Anterior cingulate cortex (tissue), 58 donors: ENCODE data around the gene NSUN5.
A peak's percentile ranks its signal among the peaks of the same experiment; 100 is the strongest.
"Not testable (repeated sequence)": the region's sequence is repeated elsewhere in the genome, so short reads cannot be mapped to it uniquely, and the experiment has no call there.

ENCODE experiments used
- DNase-seq, 58 donors: peaks; one replicate each; lab custom pipeline; 2025; lab: John Stamatoyannopoulos, UW

The NSUN5 gene

DNA sequence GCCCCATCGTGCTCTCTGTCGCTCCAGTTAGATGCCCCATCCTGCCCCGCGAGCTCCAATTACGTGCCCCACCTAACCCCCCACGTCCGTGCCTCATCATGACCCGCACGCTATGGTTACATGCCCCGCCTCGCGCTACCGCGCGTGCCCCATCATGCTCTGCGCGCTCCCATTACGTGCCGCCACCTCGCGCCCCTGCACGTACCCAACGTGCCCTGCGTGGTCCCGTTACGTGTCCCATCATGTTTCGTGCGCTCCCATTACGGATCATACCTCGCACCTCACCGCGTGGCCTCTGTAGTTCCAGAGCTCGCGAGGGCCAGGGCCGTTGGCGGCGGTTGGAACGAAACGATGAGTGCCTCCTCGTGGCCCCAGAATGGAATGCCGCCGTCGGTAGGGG, 19.3 kb upstream of the NSUN5 start, which contains the start of the genes FKBP6 and TRIM50:
FKBP6 (plus strand) TSS at position 240 of the 400 bp plus-strand sequence. CDS start 268 bp downstream, outside the sequence.
TRIM50 (minus strand) TSS at position 161 of the 400 bp plus-strand sequence. CDS start 3,295 bp downstream, outside the sequence.
- DNase-seq = not testable (repeated sequence)

DNA sequence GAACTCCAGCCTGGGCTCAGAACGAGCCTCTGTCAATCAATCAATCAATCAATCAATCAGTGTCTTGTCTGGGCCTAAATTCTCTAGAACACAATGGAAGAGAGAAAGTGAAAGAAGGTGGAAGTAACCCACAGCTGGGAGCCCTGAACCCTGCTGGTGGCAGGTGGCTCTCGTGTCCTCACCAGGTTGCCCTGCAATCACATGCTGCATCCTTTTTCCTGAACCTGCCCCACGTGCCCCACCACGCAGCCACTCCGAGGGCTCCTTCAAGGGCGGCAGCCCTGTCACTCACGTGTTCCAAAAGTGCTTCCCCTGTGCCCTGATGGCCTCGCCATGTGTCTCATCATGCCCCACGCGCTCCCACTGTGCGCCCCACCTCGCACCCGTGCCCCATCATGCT, 18.8 kb upstream of the NSUN5 start:
- DNase-seq = not testable (repeated sequence)

DNA sequence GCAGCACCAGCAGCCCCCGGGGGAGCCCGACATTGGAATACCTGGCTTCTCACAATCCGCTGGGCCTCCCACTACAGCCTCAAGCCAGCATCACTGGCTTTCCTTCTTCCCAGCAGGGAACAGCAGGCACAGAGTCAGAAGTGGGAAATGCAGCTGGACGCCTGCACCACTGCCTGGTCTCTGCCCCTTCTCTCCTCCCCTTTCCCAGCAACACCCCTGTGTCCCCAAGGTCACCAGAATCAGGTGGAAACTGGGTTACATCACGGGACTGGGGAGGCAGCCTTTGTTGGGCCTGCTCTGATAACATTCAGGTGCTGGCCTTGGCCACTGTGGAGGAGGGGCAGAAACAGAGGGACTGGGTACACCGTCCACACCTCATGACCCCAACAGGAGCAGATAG, 16.8 kb upstream of the NSUN5 start:
- not testable (repeated sequence) for DNase-seq

DNA sequence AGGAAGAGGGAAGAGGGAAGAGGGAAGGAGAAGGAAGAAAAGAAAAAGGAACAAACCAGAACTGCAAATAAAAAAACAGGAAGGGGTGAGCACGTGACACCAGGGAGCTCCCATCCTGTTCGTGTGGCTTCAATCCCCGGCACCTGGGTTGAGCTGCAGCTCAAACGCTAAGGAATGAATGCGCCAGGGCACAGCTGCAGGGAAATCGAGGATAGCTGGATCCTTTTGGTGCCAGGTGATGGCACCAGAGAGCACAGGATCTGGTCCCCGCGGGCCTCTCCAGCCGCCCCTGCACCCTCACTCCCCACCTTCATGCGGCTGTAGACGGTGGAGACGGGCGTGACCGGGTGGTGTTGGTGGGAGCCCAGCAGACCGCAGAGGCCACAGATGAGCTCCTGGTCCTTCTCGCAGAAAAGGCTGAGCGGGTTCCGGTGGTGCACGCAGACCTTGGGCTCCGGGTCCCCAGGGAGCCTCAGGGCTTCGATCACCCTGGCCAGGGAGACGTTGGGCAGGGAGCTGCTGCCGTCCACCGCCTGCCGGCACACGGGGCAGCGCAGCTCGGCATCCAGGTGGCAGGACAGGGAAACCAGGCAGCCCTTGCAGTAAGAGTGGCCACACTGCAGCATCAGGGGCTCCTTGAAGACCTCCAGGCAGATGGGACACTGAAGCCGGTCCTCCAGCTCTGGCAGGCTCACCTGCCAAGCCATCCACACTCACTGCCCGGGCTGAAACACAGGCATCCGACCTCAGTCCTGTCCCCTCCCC, 15.6 kb upstream of the NSUN5 start:
- peak in 50 of 58 donors; percentile 4 to 67 (median 31) for DNase-seq

DNA sequence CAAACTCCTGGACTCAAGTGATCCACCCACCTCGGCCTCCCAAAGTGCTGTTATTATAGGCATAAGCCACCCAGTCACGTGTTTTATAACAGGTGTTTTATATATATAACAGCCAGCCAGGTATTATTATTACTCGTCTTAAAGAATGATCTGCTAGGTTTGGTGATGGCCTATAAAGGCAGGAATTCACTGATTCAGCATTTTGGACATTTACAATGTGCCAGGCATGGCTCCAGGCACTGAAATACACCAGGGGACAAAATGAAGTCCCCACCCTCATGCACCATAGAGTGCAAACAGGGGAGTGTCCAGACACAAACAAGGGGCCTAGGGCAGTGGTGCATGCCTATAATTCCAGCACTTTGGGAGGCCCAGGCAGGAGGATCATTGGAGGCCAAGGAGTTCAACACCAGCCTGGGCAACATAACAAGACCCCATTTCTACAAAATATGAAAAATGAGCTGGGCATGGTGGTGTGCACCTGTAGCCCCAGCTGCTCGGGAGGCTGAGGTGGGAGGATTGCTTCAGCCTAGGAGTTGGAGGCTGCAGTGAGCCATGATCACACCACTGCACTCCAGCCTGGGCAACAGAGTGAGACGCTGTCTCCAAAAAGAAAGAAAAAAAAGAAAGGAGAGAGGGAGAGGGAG, 14.9 kb upstream of the NSUN5 start:
- DNase-seq = not testable (repeated sequence)

DNA sequence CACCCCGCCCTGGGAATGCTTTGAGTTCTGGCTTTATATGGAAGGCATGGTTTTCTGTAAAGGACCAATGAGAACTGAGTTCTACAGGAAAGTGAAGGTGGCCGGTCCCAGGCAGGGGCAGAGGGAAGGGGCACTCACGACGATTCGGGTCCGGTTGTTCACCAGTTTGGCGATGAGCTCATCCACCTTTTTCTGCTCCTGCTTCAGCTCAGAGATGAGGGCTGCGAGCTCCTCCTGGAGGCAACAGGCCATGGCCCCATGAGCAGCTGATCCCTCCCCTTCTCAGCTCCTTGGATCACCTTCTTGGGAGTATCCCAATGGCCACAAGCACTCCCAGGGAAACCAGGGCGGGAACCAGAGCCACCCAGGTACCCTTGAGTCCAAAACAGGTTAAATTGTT, 11.4 kb upstream of the NSUN5 start:
- not testable (repeated sequence) for DNase-seq

DNA sequence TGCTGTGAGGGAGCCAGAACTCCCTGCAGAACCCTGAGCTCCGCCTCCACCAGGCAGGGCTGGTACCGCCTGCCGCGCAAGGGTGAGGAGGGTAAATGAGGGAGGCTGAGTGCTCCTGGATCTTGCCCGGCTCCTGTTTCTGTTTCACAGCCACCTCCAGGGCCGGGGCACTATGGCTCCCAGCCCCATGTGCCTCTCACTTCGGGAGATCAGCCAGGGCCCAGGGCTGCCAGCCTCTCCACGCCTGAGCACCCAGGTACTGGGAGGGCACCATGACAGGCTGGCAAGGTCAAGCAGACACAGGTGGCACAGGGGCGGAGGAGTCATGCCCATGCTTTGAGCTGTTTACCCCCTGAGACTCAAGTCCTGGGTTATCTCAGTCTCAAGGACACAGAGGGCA, 10.9 kb upstream of the NSUN5 start:
- DNase-seq = not testable (repeated sequence)

DNA sequence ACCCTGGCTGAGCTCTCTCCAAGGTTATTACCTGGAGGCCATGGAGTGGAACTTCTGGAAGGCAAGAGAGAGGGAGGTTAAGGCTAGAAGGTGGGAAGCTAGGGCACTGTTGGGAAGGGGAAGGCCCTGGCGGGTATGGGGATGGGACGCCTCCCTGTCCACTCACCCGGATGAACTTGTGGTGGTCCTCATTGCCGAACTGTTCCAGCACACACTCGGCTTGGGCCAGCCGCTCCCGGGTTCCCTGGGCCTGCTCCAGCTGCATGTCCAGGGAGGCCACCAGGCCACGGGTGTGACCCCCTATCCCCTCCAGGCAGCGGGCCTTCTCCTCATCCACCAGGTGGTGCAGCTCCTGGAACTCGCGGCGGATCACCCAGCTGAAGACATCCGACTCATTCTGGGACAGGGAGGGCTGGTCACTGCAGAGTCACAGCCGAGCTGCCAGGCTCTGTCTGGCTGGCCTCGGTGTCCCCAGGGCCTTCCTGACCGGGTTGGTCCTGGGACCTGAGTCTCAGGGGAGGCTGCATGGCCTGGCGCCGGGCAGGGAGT, 10.1 kb upstream of the NSUN5 start:
- not testable (repeated sequence) for DNase-seq

DNA sequence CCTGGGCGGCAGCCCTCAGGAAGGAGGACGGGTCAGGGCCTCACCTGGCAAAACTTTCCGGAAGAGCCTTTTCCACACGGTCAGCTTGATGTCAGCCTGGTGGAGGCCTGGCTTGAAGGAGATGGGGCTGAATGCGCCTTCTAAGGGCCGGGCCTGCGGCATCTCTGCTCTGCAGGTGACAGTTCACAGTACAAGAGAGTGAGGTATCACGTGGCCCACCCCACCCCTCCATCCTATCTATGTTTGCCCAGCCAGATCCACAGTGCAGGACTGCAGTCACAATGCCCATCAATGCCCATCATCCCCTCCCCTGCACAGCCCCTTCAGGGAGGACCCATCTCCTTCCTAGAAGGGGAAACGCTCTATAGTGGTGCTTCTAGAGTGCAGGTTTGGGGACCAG, 7.9 kb upstream of the NSUN5 start:
- no peak for DNase-seq

DNA sequence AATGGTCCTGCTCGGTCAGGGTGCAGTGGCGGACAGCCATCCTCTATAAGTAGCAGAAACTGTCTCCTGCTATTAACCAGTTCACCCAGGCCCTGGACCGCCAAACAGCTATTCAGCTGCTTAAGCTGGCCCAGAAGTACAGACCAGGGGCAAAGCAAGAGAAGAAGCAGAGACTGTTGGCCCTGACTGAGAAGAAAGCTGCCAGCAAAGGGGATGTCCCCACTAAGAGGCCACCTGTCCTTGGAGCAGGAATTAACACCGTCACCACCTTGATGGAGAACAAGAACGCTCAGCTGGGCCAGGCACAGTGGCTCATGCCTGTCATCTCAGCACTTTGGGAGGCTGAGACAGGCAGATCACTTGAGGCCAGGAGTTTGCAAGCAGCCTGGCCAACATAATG, 5.6 kb upstream of the NSUN5 start:
- DNase-seq = no peak

DNA sequence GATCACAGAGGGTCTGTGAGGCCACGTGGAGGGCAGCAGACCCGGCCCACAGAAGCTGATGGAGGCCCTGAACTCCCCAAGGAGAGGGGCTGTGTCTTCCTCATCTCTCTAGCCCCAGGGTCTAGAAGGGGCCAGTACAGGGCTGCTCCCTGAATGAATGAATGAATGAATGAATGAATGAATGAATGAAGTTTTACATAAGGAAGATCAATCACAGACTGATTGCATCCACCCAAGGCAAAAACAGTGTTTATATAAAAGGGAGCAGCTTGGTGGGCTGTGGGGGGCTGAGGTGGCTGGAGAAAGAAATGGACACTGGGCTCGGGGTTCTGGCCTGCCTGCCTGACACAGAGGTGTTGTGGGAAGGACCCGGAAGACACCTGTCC, 4.9 kb upstream of the NSUN5 start:
- no peak for DNase-seq

DNA sequence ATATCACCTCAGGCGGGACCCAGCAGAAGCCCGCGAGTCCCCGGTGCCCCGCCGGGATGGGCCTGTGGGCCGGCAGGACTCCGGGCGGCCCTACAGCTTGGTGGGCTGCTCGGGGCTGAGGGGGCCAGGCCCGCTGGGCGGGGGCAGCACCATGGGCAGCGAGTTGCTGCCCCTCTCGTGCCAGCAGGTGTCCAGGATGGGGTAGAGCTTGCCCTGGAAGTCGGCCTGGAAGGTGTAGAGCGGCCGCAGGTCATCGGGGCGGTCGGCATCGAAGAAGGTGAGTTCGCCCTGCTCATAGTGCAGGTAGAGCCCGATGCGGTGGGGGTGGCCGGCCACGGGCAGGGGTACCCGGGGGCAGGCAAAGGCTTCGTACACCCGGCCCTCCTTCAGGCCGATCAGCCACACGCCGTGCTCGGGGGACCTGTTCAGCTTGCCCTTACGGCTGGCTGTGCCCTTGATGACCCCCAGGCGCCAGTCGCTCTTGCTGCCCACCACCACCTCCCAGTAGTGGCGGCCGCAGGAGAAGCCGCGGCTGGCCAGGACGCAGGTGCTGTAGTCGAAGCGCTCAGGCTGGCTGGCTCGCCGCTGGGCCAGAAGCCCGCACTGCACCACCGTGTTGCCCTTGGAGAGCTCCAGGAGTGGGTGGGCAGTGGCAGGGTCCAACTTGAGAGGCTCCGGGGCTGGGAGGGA, 4.3 kb upstream of the NSUN5 start:
- DNase-seq = no peak

DNA sequence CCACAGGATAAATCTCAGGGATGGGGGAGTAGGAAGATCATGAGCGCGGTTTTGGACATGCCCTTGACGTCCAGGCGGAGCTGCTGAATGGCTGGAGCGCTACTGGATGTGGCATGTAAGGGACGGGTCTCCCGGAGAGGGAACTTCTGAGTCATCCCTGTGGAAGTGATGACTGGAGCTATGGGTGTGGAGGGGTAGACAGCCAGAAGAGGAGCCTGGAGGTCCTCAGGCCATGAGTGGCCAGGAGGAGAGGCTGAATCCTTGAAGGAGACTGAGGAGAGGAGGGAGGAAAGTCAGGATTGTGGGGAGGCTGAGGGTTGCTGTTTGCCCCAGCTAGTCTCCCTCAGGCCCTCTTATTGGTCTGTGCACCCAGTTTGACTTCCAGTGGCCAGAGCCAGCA, 2.8 kb upstream of the NSUN5 start:
- DNase-seq = not testable (repeated sequence)

DNA sequence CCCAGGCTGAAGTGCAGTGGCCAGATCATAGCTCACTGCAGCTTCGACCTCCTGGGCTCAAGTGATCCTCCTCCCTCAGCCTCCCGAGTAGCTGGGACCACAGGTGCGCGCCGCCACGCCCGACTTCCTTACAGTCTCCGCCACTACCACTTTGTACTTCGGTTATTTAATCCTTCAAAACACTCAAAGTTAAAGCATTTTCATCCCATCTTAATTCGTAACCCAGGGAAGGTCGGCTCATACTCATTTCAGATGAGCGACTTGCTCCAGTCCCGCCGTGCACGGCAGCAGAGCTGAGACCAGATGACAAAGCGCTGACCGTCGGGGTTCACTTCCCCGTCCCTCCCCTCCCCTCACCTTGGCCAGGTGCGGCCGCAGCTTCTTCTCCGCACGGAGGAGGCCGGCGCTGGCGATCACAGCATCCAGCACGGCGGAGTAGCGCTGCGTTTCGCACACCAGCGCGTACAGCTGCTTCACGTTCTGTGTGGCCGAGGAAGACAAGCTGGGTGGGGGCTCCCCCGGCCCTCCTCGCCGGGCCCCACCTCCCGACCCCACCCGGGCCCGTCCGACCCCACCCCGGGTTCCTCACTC, 457 bp downstream of the NSUN5 start:
- DNase-seq = peak in 4 of 58 donors; percentile 16 to 65 (median 26)

DNA sequence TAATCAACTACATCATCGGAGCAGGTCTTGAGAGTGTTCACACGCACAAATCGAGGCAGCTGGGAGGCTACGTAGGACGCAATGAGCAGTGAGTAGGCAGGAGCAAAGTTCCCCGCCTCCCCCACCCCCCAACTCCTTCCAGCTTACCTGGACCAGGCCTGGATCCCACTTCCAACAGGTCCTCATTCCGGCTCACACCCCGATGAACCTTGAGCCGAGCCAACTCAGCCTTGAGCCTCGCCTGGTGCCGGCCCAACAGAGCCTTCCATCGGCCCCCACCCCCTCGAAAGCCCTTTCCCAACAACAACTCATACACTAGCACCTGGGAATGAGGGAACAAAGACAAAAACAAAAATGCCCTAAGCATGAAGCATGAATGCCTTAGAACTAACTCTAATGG, 1.2 kb downstream of the NSUN5 start:
- no peak for DNase-seq

DNA sequence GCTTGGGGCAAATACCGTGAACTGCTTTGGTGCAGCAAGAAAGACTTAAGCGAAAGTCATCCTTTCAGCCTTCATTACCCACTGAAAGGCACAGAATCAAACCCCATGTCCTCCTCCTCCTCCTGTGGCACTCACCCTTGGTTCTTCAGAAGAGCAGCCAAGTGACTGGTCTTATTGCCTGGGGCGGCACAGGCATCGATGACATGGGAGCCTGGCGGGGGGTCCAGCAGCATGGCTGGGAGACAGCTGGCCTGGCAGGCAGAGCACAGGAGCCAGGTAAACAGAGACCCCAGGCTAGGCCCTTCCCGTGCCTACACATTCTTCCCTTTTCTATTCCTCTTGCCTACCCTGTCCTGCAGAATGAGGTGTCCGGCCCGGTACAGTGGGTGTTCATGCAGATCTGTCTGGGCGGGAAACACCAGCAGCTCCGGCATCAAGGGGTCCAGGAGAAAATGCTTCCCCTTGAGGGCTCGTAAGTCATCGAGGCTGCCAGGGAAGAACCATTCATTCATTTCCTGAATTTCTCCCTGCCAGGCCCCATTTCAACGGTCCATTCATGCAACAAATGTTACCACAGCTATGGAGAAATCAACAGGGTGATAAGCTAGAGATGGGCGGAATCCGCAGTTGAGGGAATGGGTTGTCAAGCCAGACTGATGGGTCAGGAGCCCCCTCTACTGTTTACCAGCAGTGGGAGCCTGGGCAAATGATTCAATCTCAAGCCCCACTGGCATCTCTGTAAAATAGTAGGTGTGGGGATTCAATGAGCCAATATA, 3.8 kb downstream of the NSUN5 start:
- DNase-seq = not testable (repeated sequence)

DNA sequence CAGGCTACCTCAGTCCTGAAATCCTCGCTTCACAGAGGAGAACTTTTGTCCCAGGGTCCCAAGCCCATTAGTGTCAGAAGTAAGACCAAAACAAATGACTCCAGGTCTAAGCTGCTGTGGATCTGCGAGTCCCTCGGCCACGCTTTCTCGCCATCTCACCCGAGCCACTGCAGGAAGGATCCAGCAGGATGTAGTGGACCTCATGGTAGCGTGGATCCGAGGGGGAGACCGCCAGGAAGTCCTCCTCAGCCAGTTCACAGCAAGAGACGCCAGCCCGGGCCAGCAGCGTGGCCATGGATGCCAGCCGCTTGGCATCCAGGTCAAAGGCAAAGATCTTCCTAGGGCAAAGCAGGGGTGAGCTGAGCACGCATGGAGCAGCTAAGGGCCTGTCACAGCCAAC, 4.6 kb downstream of the NSUN5 start:
- DNase-seq = no peak

DNA sequence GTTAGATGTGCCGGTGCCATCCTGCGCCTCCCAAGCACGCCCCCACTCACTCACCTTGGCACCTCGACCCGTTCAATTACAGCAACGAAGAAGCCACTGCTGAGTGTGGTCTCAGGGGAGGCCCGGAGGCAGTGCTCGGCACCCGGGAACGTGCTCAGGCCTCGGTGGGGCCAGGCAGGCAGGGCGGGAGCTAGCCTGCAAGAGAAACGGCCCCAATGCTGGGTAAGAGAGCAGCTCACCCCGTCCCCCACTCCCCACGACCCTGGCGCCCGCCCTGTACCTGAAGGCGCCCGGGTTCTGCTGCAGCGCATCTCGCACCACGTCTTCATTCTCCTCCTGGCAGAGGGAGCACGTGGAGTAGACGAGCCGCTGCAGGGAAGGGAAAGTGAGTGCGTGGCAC, 5.1 kb downstream of the NSUN5 start:
- no peak for DNase-seq

DNA sequence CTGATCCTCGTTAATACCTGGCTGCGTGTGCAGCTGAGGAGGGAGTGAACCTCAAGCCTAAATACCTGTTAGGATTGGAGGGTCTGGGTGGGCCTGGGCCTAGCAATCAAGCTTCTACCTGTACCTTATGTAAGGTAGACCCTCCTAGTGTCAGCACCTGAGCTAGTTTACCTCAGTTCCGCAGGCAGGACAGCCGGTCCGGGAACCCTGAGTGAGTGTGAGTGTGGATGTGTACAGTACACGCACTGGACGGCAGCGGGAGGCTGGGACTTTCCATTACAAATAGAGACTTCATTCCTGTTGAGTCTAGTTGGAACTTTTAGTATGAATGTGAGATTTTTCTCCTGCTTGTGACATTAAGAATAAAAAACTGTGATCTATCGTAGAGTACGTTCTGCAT, 5.8 kb downstream of the NSUN5 start:
- DNase-seq = not testable (repeated sequence)

DNA sequence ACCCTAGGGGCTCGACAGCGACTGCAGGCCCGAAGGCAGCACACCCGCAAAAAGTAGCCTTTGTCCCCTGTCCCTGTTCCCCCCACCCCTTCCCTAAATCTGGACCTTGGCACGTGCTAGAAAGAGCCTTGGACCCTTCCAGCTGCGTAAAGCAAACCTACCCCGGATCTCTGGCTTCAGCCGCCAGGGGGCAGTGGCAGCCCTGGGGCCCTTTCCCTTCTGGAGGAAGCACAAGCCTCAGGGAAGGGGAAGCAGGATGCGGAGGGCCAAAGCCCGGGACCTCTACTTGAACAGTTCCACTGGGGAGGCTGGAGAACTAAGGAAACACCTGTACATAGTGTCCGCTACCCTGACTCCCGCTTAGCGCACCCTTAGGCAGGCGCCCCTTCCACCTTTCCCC, 7.5 kb downstream of the NSUN5 start:
- DNase-seq = not testable (repeated sequence)
